ENCODE data around the gene GRK4.

The GRK4 gene

DNA sequence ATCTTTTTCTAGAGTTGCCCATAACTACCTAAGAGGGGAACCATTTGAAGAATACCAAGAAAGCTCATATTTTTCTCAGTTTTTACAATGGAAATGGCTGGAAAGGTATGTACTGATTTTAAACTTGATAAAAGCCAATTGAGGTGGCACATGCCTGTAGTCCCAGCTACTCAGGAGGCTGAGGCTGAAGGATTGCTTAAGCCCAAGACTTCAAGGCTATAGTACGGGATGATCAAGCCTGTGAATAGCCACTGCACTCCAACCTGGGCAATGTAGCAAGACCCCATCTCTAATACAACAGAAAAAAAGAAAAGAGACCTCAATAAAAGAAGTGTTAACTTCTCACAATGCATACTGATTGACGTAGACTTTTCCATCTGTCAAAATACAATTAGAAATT lies 44.4 kb downstream of the GRK4 start:
- TF ChIP-seq, protein P1, sequence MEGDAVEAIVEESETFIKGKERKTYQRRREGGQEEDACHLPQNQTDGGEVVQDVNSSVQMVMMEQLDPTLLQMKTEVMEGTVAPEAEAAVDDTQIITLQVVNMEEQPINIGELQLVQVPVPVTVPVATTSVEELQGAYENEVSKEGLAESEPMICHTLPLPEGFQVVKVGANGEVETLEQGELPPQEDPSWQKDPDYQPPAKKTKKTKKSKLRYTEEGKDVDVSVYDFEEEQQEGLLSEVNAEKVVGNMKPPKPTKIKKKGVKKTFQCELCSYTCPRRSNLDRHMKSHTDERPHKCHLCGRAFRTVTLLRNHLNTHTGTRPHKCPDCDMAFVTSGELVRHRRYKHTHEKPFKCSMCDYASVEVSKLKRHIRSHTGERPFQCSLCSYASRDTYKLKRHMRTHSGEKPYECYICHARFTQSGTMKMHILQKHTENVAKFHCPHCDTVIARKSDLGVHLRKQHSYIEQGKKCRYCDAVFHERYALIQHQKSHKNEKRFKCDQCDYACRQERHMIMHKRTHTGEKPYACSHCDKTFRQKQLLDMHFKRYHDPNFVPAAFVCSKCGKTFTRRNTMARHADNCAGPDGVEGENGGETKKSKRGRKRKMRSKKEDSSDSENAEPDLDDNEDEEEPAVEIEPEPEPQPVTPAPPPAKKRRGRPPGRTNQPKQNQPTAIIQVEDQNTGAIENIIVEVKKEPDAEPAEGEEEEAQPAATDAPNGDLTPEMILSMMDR (conservative IDR thresholded peaks at IDR 0.05; ENCODE audit: low read length) = no peak
- no peak for DNase-seq (ENCODE audit: low read depth)
- H3K4me3 ChIP-seq (ENCODE audit: low read length) = no peak overlapping the region

GRCh38 chr4:3009422-3009821 lies 46.1 kb downstream of the GRK4 start:
- DNase-seq (ENCODE audit: low read depth) = peak; percentile 54
- no peak overlapping the region for H3K4me3 ChIP-seq (ENCODE audit: low read length)
- TF ChIP-seq, protein P1 (conservative IDR thresholded peaks at IDR 0.05; ENCODE audit: low read length) = peak; percentile 42

GRCh38 chr4:3010577-3010976 lies 47.2 kb downstream of the GRK4 start:
- no peak overlapping the region for H3K4me3 ChIP-seq (ENCODE audit: low read length)
- no peak for DNase-seq (ENCODE audit: low read depth)
- TF ChIP-seq, protein P1 (conservative IDR thresholded peaks at IDR 0.05; ENCODE audit: low read length) = no peak

DNA sequence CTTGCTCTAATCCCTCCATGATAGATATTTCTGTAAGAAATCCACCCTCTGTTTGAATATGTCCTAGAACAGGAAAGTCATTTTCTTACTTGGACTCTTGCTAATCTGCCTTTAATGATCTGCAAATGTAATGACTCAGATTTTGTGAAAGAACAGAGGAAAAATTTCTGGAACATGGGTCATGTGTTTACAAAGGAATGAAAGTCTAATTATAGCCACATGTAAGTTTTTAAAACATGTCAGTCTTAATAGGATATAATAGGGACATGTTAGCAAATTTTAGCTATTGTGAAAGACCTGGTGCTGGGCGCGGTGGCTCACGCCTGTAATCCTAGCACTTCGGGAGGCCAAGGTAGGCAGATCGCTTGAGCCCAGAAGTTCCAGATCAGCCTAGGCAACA lies 47.6 kb downstream of the GRK4 start:
- H3K4me3 ChIP-seq (ENCODE audit: low read length) = no peak overlapping the region
- TF ChIP-seq, protein P1 (conservative IDR thresholded peaks at IDR 0.05; ENCODE audit: low read length) = no peak
- peak; percentile 89 for DNase-seq (ENCODE audit: low read depth)

DNA sequence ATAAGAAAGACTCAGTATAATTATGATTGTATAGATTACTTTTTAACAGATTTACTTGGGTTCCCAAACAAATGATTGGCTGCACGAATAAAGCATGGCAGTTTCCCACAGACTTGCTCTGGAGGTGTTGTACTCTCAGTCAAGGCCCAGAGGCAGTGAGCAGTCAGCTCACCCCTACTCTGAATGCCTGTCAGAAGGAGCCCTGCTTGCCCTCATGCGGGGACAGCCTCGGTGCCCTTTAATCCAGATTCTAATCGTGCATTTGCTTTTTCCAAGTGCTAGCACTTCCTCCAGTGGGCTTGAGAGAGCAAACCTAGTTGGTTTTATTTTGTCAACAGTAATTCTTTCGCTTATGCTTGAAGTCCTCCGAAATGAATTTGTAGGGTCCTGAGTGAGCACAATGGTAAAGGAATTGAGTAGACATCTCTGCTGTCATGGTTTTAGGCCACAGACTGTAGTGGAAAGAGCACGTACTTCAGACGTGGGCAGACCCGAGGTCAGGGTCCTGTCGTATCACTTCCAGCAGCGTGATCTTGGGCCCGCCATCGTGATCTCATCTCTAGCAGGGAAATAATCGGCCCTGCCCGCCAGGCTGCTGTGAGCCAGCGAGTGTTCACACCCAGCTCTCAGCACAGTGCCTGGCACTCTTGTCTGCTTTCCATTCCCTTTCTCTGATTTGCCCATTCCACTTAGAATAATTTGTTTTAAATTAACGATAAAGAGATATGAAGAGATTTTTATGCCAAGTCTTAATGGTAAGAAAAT lies 48.3 kb downstream of the GRK4 start:
- TF ChIP-seq, protein P1 (conservative IDR thresholded peaks at IDR 0.05; ENCODE audit: low read length) = no peak
- DNase-seq (ENCODE audit: low read depth) = no peak
- no peak overlapping the region for H3K4me3 ChIP-seq (ENCODE audit: low read length)

- DNase-seq (ENCODE audit: low read depth) = no peak
- H3K4me3 ChIP-seq (ENCODE audit: low read length) = no peak overlapping the region
- TF ChIP-seq, protein P1 (conservative IDR thresholded peaks at IDR 0.05; ENCODE audit: low read length) = no peak
Observed at GRCh38 chr4:3013323-3013722, 50.0 kb downstream of the GRK4 start.

DNA sequence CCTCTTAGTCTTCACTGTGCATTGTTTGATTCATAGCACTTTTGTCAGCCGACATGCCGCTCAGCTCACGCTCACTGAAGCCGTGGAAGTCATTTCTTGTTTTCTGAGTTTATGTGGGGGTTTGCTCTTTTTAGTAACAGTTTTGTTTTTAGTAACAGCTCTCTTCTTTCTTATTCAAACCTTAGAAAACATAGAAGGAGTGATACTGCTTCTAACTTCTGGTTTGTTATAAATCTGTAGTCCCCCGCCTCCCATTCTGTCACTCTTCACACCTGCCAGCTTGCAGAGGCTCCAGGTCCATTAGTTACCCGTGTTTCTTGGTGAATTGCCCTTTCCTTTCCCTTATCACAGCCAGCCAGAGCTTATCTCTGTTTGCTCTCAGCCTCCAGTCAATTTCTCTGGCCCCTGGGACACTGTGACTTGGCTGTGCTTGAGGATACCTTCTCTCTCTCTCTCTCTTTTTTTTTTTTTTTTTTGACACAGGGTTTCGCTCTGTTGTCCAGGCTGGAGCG lies 50.5 kb downstream of the GRK4 start:
- DNase-seq (ENCODE audit: low read depth) = no peak
- H3K4me3 ChIP-seq (ENCODE audit: low read length) = no peak overlapping the region
- TF ChIP-seq, protein P1 (conservative IDR thresholded peaks at IDR 0.05; ENCODE audit: low read length) = no peak

Data from AG10803 (cell line).